K562 (cell line): ENCODE data around the gene MRI1. TPM values are rescaled to one million over a fixed set of nuclear protein-coding genes. Genes with fewer than 3 reads are reported as not detected.

Experiments
- CHD4 ChIP-seq: fragments of 200-600 bp; sonication (generic); IDR thresholded peaks from 3 replicates; pipeline ENCODE4 v1.6.1; 2012; ENCODE audit warnings: low read depth, mild to moderate bottlenecking, mixed read lengths, low read length, inconsistent platforms; ENCODE audit not compliant: insufficient read depth, insufficient replicate concordance, poor library complexity, severe bottlenecking
- ETV1 ChIP-seq: fragments of 450-650 bp; conservative IDR thresholded peaks from 2 replicates; pipeline ENCODE4 v1.6.1; 2016; ENCODE audit warnings: missing genetic modification characterization, control low read depth, low read depth, missing compliant biosample characterization
- EWSR1 ChIP-seq: fragments of 450-650 bp; IDR thresholded peaks from 2 replicates; pipeline ENCODE4 v1.6.1; 2018; ENCODE audit warnings: borderline replicate concordance, mild to moderate bottlenecking, low read depth, moderate library complexity; ENCODE audit not compliant: partially characterized antibody
- HDAC6 ChIP-seq: IDR thresholded peaks from 2 replicates; pipeline ENCODE4 v1.6.1; 2012; ENCODE audit warnings: low read depth, mild to moderate bottlenecking, control low read depth, inconsistent platforms, low read length, moderate library complexity
- JUND ChIP-seq, 2 experiments: IDR thresholded peaks; 2 replicates in 1 of 2; 3 replicates in 1 of 2; pipeline ENCODE4 v1.6.1; 2011; ENCODE audit warnings: borderline replicate concordance in 2 of 2, low read depth in 2 of 2, low read length in 2 of 2, improper control_type of control experiment in 1 of 2, missing biosample characterization in 1 of 2, missing genetic modification characterization in 1 of 2, missing genetic modification reagents in 1 of 2
- KAT7 ChIP-seq: sonication (generic); formaldehyde crosslinking; IDR thresholded peaks from 2 replicates; pipeline ENCODE4 v1.8.0; 2022; ENCODE audit warnings: missing genetic modification reagents, mild to moderate bottlenecking, borderline replicate concordance
- KDM5B ChIP-seq: fragments of 200-600 bp; sonication (generic); IDR thresholded peaks from 2 replicates; pipeline ENCODE4 v1.6.1; 2012; ENCODE audit warnings: low read depth, mild to moderate bottlenecking, moderate library complexity, low read length, control low read depth, inconsistent platforms; ENCODE audit not compliant: insufficient replicate concordance
- MBD2 ChIP-seq: sonication (generic); IDR thresholded peaks from 2 replicates; pipeline ENCODE4 v1.6.1; 2016; ENCODE audit warnings: low read depth, borderline replicate concordance
- NEUROD1 ChIP-seq: fragments of 150-350 bp; IDR thresholded peaks from 2 replicates; pipeline ENCODE4 v1.6.1; 2014; ENCODE audit warnings: borderline replicate concordance, low read length, low read depth; ENCODE audit not compliant: partially characterized antibody
- NRF1 ChIP-seq, 2 experiments: fragments of 450-650 bp; IDR thresholded peaks in 1 of 2; conservative IDR thresholded peaks in 1 of 2; 2 replicates each; pipeline ENCODE4 v1.6.1; 2014; ENCODE audit warnings: mild to moderate bottlenecking in 2 of 2
- PHTF2 ChIP-seq: fragments of 250-450 bp; sonication (Bioruptor Pico); IDR thresholded peaks from 2 replicates; pipeline ENCODE4 v1.5.0; 2021; ENCODE audit warnings: mild to moderate bottlenecking
- POLR2B ChIP-seq: fragments of 450-650 bp; IDR thresholded peaks from 2 replicates; pipeline ENCODE4 v1.6.1; 2018; ENCODE audit warnings: low read depth; ENCODE audit not compliant: partially characterized antibody
- POLR2G ChIP-seq: fragments of 200-400 bp; formaldehyde crosslinking; IDR thresholded peaks from 2 replicates; pipeline ENCODE4 v1.6.1; 2017; ENCODE audit warnings: low read depth, mild to moderate bottlenecking, antibody characterized with exemption, low read length, moderate library complexity
- REST ChIP-seq, 2 experiments: fragments of 450-650 bp; formaldehyde crosslinking in 1 of 2; IDR thresholded peaks; 2 replicates each; pipeline versions ENCODE4 v1.4.0 to v1.6.1; 2014 to 2020; ENCODE audit warnings: mild to moderate bottlenecking in 2 of 2, borderline replicate concordance in 1 of 2, low read depth in 1 of 2
- SMARCA5 ChIP-seq: fragments of 450-650 bp; IDR thresholded peaks from 2 replicates; pipeline ENCODE4 v1.6.1; 2016
- U2AF1 ChIP-seq: fragments of 200-400 bp; formaldehyde crosslinking; optimal IDR thresholded peaks from 2 replicates; pipeline ENCODE3; 2017; ENCODE audit warnings: mild to moderate bottlenecking, low read depth, low read length, moderate library complexity
- polyA plus RNA-seq, 8 experiments: library from polyadenylated mRNA; depleted of rRNA in 4 of 8; stranded (reverse) in 5 of 8; unstranded in 3 of 8; fragments of >200 nt; fragmentation: Nextera tagmentation in 2 of 8; fragmentation: Illumina TruSeq in 1 of 8; extraction: Ambion mirVana in 2 of 8; extraction: Trizol in 1 of 8; gene quantifications; 2 replicates each; pipeline versions ENCODE4 v1.2.1 to v1.2.3, GENCODE V29; 2011 to 2014; ENCODE audit warnings: inconsistent platforms in 1 of 8, missing spikeins in 1 of 8
- total RNA-seq, 7 experiments: library from RNA; depleted of rRNA in 6 of 7; stranded (reverse); fragments of >200 nt in 6 of 7; fragmentation: Illumina TruSeq in 2 of 7; extraction: Trizol in 2 of 7; gene quantifications; 2 replicates each; pipeline versions ENCODE4 v1.2.1 to v1.2.3, GENCODE V29; 2011 to 2021; ENCODE audit warnings: low replicate concordance in 1 of 7

Gene MRI1
- total and polyA plus RNA-seq, 9 of the 15 experiments (the other 6 are each of a cell fraction or from before 2014, with no cell fraction given), result 5.5 to 57.4 (median 28.2) TPM

GRCh38 chr19:13794757-13795589 is 30.7 kb downstream of the MRI1 start, which contains the start of gene ZSWIM4 (continued):
- no peak for TF ChIP-seq REST (IDR thresholded peaks at IDR 0.05; ENCODE audit: borderline replicate concordance)
- 0 out of 2 replicates have a peak, but pooled peaks have one; percentile 34 for TF ChIP-seq REST (CRISPR knock-in tag; IDR thresholded peaks at IDR 0.05; ENCODE audit: low read depth)
- TF ChIP-seq PHTF2 (CRISPR knock-in tag), result no peak
- peak; percentile 73; the same call in 1 of the 2 replicates for TF ChIP-seq KAT7
- 0 out of 2 replicates have a peak, but pooled peaks have one; percentile 9 for TF ChIP-seq JUND (IDR thresholded peaks at IDR 0.05; ENCODE audit: borderline replicate concordance, low read depth, low read length)
- no peak for TF ChIP-seq JUND (tag; IDR thresholded peaks at IDR 0.05; ENCODE audit: borderline replicate concordance, low read depth, low read length)
- TF ChIP-seq NEUROD1, result peak; percentile 99
- TF ChIP-seq HDAC6, result no peak
- peak; percentile 85 for TF ChIP-seq POLR2G
- TF ChIP-seq MBD2, result peak; percentile 100
- peak; percentile 40; the same call in 1 of the 2 replicates for TF ChIP-seq ETV1 (tag)
- peak; percentile 94 for TF ChIP-seq SMARCA5
- peak; percentile 52 for TF ChIP-seq POLR2B
- TF ChIP-seq NRF1 (conservative IDR thresholded peaks at IDR 0.05 in 1 of 2, IDR thresholded peaks at IDR 0.05 in 1 of 2), result peak; percentile 73 to 77
- peak; percentile 93 for TF ChIP-seq CHD4
- TF ChIP-seq U2AF1, result no peak
- no peak for TF ChIP-seq EWSR1
- TF ChIP-seq KDM5B, result peak; percentile 58
